HCT116 (cell line): ENCODE data around the gene CACNA2D2.

ENCODE experiments used
- ATF3 ChIP-seq: IDR thresholded peaks from 2 replicates; pipeline ENCODE4 v1.6.1; 2012
- CTCF ChIP-seq, 3 experiments: fragments of 200-600 bp in 1 of 3; sonication (generic) in 1 of 3; IDR thresholded peaks in 2 of 3; conservative IDR thresholded peaks in 1 of 3; 2 replicates each; pipeline ENCODE4 v1.5.1; 2012 to 2017; ENCODE audit warnings: low read depth in 2 of 3, low read length in 2 of 3, antibody characterized with exemption in 1 of 3, borderline replicate concordance in 1 of 3, control low read depth in 1 of 3, mild to moderate bottlenecking in 1 of 3, mixed read lengths in 1 of 3, mixed run types in 1 of 3, moderate library complexity in 1 of 3; ENCODE audit not compliant: insufficient read depth in 1 of 3
- EZH2 ChIP-seq: fragments of 200-600 bp; sonication (generic); IDR thresholded peaks from 2 replicates; pipeline ENCODE4 v1.6.1; 2017; ENCODE audit warnings: antibody characterized with exemption, mixed run types
- EZH2phosphoT487 ChIP-seq: fragments of 200-600 bp; IDR thresholded peaks from 2 replicates; pipeline ENCODE4 v1.6.1; 2018; ENCODE audit warnings: antibody characterized with exemption, borderline replicate concordance
- FOSL1 ChIP-seq: IDR thresholded peaks from 2 replicates; pipeline ENCODE4 v1.6.1; 2012; ENCODE audit warnings: low read depth
- JUND ChIP-seq: IDR thresholded peaks from 2 replicates; pipeline ENCODE4 v1.6.1; 2012
- MAX ChIP-seq: IDR thresholded peaks from 2 replicates; pipeline ENCODE4 v1.6.1; 2012
- POLR2A ChIP-seq: IDR thresholded peaks from 2 replicates; pipeline ENCODE4 v1.7.0; 2011; ENCODE audit warnings: borderline replicate concordance; ENCODE audit not compliant: insufficient read depth, insufficient read length; ENCODE audit errors: extremely low read depth
- POLR2AphosphoS5 ChIP-seq: IDR thresholded peaks from 2 replicates; pipeline ENCODE4 v1.6.1; 2011; ENCODE audit warnings: mild to moderate bottlenecking, low read depth, low read length, moderate library complexity
- RAD21 ChIP-seq: IDR thresholded peaks from 2 replicates; pipeline ENCODE4 v1.6.1; 2012; ENCODE audit warnings: low read depth, mild to moderate bottlenecking
- SIN3A ChIP-seq: IDR thresholded peaks from 2 replicates; pipeline ENCODE4 v1.6.1; 2012; ENCODE audit warnings: low read depth
- SP1 ChIP-seq: IDR thresholded peaks from 2 replicates; pipeline ENCODE4 v1.6.1; 2012; ENCODE audit warnings: low read depth
- TCF7L2 ChIP-seq: IDR thresholded peaks from 2 replicates; pipeline ENCODE4 v1.7.0; 2011; ENCODE audit warnings: borderline replicate concordance, inconsistent platforms; ENCODE audit not compliant: insufficient read depth, insufficient read length; ENCODE audit errors: extremely low read depth
- TF ChIP-seq, protein P1 (sequence below): IDR thresholded peaks from 2 replicates; pipeline ENCODE4 v1.6.1; 2012; ENCODE audit warnings: low read depth

DNA sequence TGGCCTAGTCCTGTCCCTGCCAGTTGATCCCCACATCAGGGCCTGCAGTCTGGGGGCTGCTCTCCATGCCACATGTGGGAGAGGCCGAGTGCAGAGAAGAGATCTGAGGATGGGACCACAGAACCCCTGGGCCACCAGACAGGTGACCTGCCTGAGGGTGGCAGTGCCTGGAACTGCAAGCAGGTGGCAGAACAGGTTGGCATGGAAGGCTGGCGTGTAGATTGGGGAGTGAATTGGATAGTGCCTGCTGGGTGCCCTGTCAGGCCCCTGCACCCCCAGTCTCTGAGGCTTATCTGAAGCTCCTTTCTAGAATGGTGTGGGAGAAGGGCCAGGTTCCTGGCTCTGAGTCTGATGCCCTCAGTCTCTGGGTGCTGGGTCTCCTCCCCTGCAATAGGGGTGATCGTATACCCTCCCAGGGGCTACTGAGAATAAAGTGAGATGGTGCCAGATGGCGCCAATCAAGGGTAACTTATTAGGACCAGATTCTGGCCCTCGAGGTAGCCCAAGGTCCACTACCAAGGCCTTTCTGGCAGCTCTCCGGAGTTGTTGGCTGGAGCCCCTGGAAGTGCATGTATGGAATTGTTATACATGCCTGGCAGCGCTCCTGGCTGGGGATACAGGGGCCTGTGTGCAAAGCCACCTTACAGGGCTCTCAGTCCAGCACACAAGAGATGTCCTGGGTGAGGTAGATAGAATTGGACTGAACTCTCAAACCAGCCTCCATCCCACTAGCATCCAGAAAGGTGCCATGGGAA, 48.4 kb upstream of the CACNA2D2 start:
- TF ChIP-seq EZH2 (no peak), CTCF (IDR thresholded peaks at IDR 0.05 in 2 of 3, conservative IDR thresholded peaks at IDR 0.05 in 1 of 3; ENCODE audit: borderline replicate concordance in 1 of 3, insufficient read depth in 1 of 3, low read depth in 2 of 3, low read length in 2 of 3) (peak; percentile 36 to 49 (median 42); a peak in 5 of 6 replicates), JUND (no peak), TCF7L2 (no peak), ATF3 (no peak), POLR2A (no peak), RAD21 (peak; percentile 55), SP1 (no peak), POLR2AphosphoS5 (no peak), EZH2phosphoT487 (no peak), FOSL1 (no peak), MAX (no peak), SIN3A (no peak)
- TF ChIP-seq, protein P1, sequence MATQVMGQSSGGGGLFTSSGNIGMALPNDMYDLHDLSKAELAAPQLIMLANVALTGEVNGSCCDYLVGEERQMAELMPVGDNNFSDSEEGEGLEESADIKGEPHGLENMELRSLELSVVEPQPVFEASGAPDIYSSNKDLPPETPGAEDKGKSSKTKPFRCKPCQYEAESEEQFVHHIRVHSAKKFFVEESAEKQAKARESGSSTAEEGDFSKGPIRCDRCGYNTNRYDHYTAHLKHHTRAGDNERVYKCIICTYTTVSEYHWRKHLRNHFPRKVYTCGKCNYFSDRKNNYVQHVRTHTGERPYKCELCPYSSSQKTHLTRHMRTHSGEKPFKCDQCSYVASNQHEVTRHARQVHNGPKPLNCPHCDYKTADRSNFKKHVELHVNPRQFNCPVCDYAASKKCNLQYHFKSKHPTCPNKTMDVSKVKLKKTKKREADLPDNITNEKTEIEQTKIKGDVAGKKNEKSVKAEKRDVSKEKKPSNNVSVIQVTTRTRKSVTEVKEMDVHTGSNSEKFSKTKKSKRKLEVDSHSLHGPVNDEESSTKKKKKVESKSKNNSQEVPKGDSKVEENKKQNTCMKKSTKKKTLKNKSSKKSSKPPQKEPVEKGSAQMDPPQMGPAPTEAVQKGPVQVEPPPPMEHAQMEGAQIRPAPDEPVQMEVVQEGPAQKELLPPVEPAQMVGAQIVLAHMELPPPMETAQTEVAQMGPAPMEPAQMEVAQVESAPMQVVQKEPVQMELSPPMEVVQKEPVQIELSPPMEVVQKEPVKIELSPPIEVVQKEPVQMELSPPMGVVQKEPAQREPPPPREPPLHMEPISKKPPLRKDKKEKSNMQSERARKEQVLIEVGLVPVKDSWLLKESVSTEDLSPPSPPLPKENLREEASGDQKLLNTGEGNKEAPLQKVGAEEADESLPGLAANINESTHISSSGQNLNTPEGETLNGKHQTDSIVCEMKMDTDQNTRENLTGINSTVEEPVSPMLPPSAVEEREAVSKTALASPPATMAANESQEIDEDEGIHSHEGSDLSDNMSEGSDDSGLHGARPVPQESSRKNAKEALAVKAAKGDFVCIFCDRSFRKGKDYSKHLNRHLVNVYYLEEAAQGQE, result no peak
